GM21786 (cell line): ENCODE results near the gene INCENP.
"Not testable (repeated sequence)": the region's sequence is repeated elsewhere in the genome, so short reads cannot be mapped to it uniquely, and the experiment has no call there.

Experiments used
- ATAC-seq: cut with Tn5 transposase; IDR thresholded peaks from one replicate; pipeline ENCODE4 v1.9.1; 2021; ENCODE audit not compliant: unreplicated experiment

Gene INCENP

GRCh38 chr11:62123669-62124185 is at the start of gene INCENP:
TSS of gene INCENP (plus strand) at chr11:62124011. CDS start at chr11:62128162, 4,151 bp downstream.
- ATAC-seq, result peak; percentile 93

GRCh38 chr11:62075438-62075837 is 48.4 kb upstream of the INCENP start:
- no peak for ATAC-seq

- no peak for ATAC-seq
Measured at GRCh38 chr11:62077132-62077531, 46.7 kb upstream of the INCENP start.

- ATAC-seq, result no peak
Measured at GRCh38 chr11:62081378-62082291, 42.2 kb upstream of the INCENP start.

GRCh38 chr11:62082292-62082657 is 41.5 kb upstream of the INCENP start:
- no peak for ATAC-seq

- not testable (repeated sequence) for ATAC-seq
Measured at GRCh38 chr11:62084801-62085200, 39.0 kb upstream of the INCENP start.

- no peak for ATAC-seq
Measured at GRCh38 chr11:62087694-62088093, 36.1 kb upstream of the INCENP start.

- ATAC-seq, result no peak
Measured at GRCh38 chr11:62088331-62088933, 35.4 kb upstream of the INCENP start.

GRCh38 chr11:62103141-62103540 is 20.7 kb upstream of the INCENP start:
- no peak for ATAC-seq

- ATAC-seq, result no peak
Measured at GRCh38 chr11:62103986-62104385, 19.8 kb upstream of the INCENP start.

GRCh38 chr11:62104816-62105653 is 18.8 kb upstream of the INCENP start:
- ATAC-seq, result no peak

- ATAC-seq, result no peak
Measured at GRCh38 chr11:62105667-62106191, 18.1 kb upstream of the INCENP start.

- ATAC-seq, result no peak
Measured at GRCh38 chr11:62108017-62108750, 15.6 kb upstream of the INCENP start.

GRCh38 chr11:62108971-62109404 is 14.8 kb upstream of the INCENP start:
- ATAC-seq, result no peak

GRCh38 chr11:62115085-62115694 is 8.6 kb upstream of the INCENP start:
- ATAC-seq, result no peak

- ATAC-seq, result no peak
Measured at GRCh38 chr11:62116451-62116850, 7.4 kb upstream of the INCENP start.

- no peak for ATAC-seq
Measured at GRCh38 chr11:62119569-62119968, 4.2 kb upstream of the INCENP start.

- no peak for ATAC-seq
Measured at GRCh38 chr11:62120001-62120400, 3.8 kb upstream of the INCENP start.

- no peak for ATAC-seq
Measured at GRCh38 chr11:62120431-62120830, 3.4 kb upstream of the INCENP start.

GRCh38 chr11:62122076-62122475 is 1.7 kb upstream of the INCENP start:
- ATAC-seq, result no peak
